H1 (cell line): ENCODE measurements around the gene PCCA.

Source experiments
- CTCF ChIP-seq, 3 experiments: IDR thresholded peaks; 1 replicate in 2 of 3; 2 replicates in 1 of 3; pipeline versions ENCODE4 v1.5.1 to v1.6.1; 2011; ENCODE audit warnings: low read length in 3 of 3, mild to moderate bottlenecking in 3 of 3, inconsistent platforms in 2 of 3, low read depth in 1 of 3, moderate library complexity in 1 of 3; ENCODE audit not compliant: insufficient read depth in 1 of 3; ENCODE audit errors: control extremely low read depth in 1 of 3
- EGR1 ChIP-seq: IDR thresholded peaks from 2 replicates; pipeline ENCODE4 v1.6.1; 2011; ENCODE audit warnings: low read depth, low read length, borderline replicate concordance
- PHF8 ChIP-seq: fragments of 200-600 bp; sonication (generic); conservative IDR thresholded peaks from 2 replicates; pipeline ENCODE4 v1.7.1; 2012; ENCODE audit warnings: low read depth, mild to moderate bottlenecking, inconsistent platforms, low read length, moderate library complexity
- POLR2AphosphoS5 ChIP-seq: IDR thresholded peaks from 2 replicates; pipeline ENCODE4 v1.6.1; 2011; ENCODE audit warnings: low read depth, low read length
- TAF1 ChIP-seq: IDR thresholded peaks from 2 replicates; pipeline ENCODE4 v1.6.1; 2011; ENCODE audit warnings: mild to moderate bottlenecking, low read depth, low read length
- YY1 ChIP-seq: IDR thresholded peaks from 2 replicates; pipeline ENCODE4 v1.6.1; 2011; ENCODE audit warnings: low read depth, mild to moderate bottlenecking, low read length

GRCh38 chr13:100306030-100306429 is 217.1 kb downstream of the PCCA start:
- no peak for TF ChIP-seq CTCF (IDR thresholded peaks at IDR 0.05; ENCODE audit: control extremely low read depth in 1 of 3, insufficient read depth in 1 of 3, low read depth in 1 of 3, low read length in 3 of 3)
- TF ChIP-seq EGR1: no peak
- no peak for TF ChIP-seq PHF8
- no peak for TF ChIP-seq YY1
- TF ChIP-seq POLR2AphosphoS5: no peak
- TF ChIP-seq TAF1: no peak
